A549 (cell line): ENCODE results near the gene PUS1.
"Not testable (repeated sequence)": the region's sequence is repeated elsewhere in the genome, so short reads cannot be mapped to it uniquely, and the experiment has no call there.

Experiments used
- CHD2 ChIP-seq: fragments of 150-350 bp; IDR thresholded peaks from 2 replicates; pipeline ENCODE4 v1.6.1; 2014; ENCODE audit warnings: low read length; ENCODE audit not compliant: partially characterized antibody
- HDAC2 ChIP-seq: fragments of 200-600 bp; sonication (generic); IDR thresholded peaks from 2 replicates; pipeline ENCODE4 v1.6.1; 2016
- HEYL ChIP-seq: fragments of 250-450 bp; sonication (Bioruptor Pico); IDR thresholded peaks from 2 replicates; pipeline ENCODE4 v1.8.0; 2021; ENCODE audit warnings: mild to moderate bottlenecking, moderate library complexity
- HOXA7 ChIP-seq: fragments of 250-450 bp; sonication (Bioruptor Pico); IDR thresholded peaks from 2 replicates; pipeline ENCODE4 v1.5.0; 2020; ENCODE audit warnings: mild to moderate bottlenecking, moderate library complexity
- JUNB ChIP-seq: fragments of >200 bp; sonication (Bioruptor Twin); formaldehyde crosslinking; IDR thresholded peaks from 2 replicates; pipeline ENCODE4 v1.6.1; 2016
- MAZ ChIP-seq: fragments of 150-350 bp; IDR thresholded peaks from 2 replicates; pipeline ENCODE4 v1.6.1; 2014; ENCODE audit warnings: antibody characterized with exemption, low read depth, low read length, borderline replicate concordance
- POLR2A ChIP-seq: IDR thresholded peaks from 2 replicates; pipeline ENCODE4 v1.6.1; 2012; ENCODE audit warnings: mild to moderate bottlenecking, low read length
- RCOR1 ChIP-seq: fragments of 150-350 bp; IDR thresholded peaks from 2 replicates; pipeline ENCODE4 v1.6.1; 2014; ENCODE audit warnings: antibody characterized with exemption, low read length, low read depth
- RNF2 ChIP-seq: fragments of 200-600 bp; sonication (generic); IDR thresholded peaks from 2 replicates; pipeline ENCODE4 v1.6.1; 2016; ENCODE audit warnings: low read depth, mild to moderate bottlenecking, antibody characterized with exemption, moderate library complexity, borderline replicate concordance
- TF ChIP-seq, protein P1 (sequence below): fragments of >200 bp; sonication (Bioruptor Twin); formaldehyde crosslinking; IDR thresholded peaks from 3 replicates; pipeline ENCODE4 v1.5.1; 2016
- TF ChIP-seq, protein P2 (sequence below): IDR thresholded peaks from 2 replicates; pipeline ENCODE4 v1.6.1; 2012
- TF ChIP-seq, protein P3 (sequence below): fragments of 200-600 bp; sonication (generic); IDR thresholded peaks from 2 replicates; pipeline ENCODE4 v1.6.1; 2016; ENCODE audit warnings: antibody characterized with exemption, mild to moderate bottlenecking, moderate library complexity

DNA sequence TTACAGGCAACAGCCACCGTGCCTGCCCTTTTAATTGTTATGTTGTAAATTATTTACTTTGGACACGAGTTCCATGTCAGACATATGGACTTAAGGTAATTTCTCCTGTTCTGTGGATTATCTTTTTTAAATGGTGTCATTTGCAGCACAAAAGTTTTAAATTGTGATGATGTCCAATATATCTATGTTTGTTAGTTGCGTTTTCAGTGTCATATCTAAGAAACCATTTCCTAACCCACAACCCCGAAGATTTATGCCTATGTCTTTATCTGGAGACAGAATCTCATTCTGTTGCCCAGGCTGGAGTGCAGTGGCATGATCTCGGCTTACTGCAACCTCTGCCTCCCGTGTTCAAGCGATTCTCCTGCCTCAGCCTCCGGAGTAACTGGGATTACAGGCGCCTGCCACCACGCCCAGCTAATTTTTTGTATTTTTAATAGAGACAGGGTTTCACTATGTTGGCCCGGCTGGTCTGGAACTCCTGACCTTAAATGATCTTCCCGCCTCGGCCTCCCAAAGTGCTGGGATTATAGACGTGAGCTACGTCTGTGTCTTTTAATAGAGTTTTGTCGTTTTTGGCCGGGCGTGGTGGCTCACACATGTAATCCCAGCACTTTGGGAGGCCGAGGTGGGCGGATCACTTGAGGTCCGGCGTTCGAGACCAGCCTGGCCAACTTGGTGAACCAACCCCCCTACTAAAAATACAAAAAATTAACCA is 19.8 kb downstream of the PUS1 start:
- not testable (repeated sequence) for TF ChIP-seq HDAC2; CHD2; JUNB; RCOR1; HEYL (CRISPR knock-in tag); HOXA7 (CRISPR knock-in tag); POLR2A; MAZ; RNF2
- TF ChIP-seq, protein P1, sequence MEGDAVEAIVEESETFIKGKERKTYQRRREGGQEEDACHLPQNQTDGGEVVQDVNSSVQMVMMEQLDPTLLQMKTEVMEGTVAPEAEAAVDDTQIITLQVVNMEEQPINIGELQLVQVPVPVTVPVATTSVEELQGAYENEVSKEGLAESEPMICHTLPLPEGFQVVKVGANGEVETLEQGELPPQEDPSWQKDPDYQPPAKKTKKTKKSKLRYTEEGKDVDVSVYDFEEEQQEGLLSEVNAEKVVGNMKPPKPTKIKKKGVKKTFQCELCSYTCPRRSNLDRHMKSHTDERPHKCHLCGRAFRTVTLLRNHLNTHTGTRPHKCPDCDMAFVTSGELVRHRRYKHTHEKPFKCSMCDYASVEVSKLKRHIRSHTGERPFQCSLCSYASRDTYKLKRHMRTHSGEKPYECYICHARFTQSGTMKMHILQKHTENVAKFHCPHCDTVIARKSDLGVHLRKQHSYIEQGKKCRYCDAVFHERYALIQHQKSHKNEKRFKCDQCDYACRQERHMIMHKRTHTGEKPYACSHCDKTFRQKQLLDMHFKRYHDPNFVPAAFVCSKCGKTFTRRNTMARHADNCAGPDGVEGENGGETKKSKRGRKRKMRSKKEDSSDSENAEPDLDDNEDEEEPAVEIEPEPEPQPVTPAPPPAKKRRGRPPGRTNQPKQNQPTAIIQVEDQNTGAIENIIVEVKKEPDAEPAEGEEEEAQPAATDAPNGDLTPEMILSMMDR = not testable (repeated sequence)
- TF ChIP-seq, protein P2, sequence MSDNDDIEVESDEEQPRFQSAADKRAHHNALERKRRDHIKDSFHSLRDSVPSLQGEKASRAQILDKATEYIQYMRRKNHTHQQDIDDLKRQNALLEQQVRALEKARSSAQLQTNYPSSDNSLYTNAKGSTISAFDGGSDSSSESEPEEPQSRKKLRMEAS = not testable (repeated sequence)
- TF ChIP-seq, protein P3, sequence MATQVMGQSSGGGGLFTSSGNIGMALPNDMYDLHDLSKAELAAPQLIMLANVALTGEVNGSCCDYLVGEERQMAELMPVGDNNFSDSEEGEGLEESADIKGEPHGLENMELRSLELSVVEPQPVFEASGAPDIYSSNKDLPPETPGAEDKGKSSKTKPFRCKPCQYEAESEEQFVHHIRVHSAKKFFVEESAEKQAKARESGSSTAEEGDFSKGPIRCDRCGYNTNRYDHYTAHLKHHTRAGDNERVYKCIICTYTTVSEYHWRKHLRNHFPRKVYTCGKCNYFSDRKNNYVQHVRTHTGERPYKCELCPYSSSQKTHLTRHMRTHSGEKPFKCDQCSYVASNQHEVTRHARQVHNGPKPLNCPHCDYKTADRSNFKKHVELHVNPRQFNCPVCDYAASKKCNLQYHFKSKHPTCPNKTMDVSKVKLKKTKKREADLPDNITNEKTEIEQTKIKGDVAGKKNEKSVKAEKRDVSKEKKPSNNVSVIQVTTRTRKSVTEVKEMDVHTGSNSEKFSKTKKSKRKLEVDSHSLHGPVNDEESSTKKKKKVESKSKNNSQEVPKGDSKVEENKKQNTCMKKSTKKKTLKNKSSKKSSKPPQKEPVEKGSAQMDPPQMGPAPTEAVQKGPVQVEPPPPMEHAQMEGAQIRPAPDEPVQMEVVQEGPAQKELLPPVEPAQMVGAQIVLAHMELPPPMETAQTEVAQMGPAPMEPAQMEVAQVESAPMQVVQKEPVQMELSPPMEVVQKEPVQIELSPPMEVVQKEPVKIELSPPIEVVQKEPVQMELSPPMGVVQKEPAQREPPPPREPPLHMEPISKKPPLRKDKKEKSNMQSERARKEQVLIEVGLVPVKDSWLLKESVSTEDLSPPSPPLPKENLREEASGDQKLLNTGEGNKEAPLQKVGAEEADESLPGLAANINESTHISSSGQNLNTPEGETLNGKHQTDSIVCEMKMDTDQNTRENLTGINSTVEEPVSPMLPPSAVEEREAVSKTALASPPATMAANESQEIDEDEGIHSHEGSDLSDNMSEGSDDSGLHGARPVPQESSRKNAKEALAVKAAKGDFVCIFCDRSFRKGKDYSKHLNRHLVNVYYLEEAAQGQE = not testable (repeated sequence)
